HG03097 (cell line): ENCODE data around the gene BPHL.
"Not testable (repeated sequence)": the region's sequence is repeated elsewhere in the genome, so short reads cannot be mapped to it uniquely, and the experiment has no call there.

ENCODE experiments used
- ATAC-seq: cut with Tn5 transposase; IDR thresholded peaks from one replicate; pipeline ENCODE4 v1.9.1; 2021; ENCODE audit not compliant: unreplicated experiment, low FRiP score

BPHL gene

DNA sequence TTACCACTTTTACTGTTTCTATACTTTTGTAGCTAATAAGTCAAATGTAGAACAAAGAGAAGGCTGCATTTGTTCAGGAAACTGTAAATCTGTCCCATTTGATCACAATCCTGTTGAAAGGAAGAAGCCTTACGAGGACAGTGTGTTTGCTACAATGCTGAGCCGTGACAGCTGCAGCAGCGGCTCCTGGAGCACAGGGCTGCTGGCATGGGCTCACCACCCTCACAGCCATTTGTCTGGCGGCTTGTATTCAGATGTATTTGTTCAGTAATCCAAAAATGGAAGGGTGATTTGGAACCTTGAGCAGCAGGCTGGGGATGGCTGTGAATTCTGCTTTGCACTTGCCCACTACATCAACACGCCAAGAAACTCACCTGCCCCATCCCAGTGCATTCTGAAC lies 33.2 kb downstream of the BPHL start:
- no peak for ATAC-seq

DNA sequence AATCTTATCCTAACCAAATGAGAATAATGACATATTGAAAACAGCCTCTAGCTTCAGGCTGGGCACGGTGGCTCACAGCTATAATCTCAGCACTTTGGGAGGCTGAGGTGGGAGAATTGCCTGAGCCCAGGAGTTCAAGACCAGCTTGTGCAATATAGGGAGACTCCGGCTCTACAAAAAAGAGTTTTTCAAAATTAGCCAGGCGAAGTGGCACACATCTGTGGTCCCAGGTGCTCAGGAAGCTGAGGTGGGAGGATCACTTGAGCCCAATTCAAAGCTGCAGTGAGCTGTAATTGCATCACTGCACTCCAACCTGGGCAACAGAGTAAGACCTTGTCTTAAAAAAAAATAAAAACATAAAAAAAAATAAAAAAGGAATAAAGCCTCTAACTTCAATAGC lies 34.2 kb downstream of the BPHL start:
- no peak for ATAC-seq

DNA sequence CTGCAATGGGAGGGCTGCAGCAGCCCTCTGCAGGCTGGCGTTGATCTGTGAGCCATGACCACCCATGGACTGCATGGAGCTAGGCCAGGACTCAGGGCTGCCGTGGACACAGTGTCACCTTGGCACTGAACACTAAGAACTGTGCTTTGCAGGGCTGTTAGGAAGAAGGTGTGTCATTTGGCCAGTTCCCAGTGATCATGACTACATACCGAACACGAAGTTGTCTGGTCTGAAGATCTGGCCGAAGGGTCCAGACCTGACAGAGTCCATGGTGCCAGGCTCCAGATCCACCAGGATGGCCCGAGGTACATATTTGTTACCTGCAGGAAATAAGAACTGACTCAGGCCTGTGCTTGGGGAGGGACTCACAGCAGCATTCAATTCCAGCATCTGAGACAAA lies 36.9 kb downstream of the BPHL start:
- ATAC-seq, result not testable (repeated sequence)

DNA sequence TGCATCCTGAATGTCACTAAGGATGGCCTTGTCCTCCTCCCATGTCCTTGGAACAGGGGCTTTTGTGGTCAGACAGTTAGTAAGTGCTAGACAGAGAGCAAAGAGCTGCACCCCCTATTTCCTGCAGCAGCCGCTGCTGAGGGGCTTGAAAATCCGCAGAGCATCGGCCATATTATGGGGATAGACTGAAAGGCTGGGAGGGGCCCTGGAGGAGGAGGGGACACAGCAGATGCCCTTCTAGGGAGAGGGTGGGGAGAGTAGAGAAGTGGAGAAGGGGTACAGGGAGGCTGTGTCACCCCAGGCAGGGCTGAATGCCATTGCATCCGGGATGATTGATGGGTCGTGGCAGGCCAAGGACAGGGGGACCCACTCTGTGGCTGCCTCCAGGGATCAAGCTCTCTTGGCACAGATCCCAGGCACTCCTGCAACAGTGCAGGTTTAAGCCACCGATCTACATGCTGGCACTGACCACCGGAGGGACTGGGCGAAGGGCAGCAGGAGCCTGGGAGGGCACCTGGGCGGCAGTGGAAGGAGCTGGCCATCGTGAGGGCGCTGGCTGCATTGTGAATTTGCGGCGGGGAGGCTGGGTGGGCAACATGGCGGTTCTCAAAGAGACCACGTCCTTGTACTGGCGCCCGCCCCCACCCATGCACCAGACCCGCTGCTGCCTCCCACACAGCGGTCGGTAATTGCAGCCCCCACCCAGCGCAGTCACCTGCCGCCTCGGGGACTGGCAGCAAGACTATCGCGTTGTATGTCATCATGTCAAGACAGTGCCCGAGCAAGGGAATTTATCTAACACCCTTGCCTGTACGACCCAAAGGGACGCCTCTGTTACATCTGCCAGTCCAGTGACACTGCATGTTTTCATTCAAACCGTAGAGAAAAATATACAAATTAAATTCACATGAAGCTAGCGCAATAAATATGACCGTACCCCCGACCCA lies 37.9 kb downstream of the BPHL start:
- ATAC-seq, result not testable (repeated sequence)

DNA sequence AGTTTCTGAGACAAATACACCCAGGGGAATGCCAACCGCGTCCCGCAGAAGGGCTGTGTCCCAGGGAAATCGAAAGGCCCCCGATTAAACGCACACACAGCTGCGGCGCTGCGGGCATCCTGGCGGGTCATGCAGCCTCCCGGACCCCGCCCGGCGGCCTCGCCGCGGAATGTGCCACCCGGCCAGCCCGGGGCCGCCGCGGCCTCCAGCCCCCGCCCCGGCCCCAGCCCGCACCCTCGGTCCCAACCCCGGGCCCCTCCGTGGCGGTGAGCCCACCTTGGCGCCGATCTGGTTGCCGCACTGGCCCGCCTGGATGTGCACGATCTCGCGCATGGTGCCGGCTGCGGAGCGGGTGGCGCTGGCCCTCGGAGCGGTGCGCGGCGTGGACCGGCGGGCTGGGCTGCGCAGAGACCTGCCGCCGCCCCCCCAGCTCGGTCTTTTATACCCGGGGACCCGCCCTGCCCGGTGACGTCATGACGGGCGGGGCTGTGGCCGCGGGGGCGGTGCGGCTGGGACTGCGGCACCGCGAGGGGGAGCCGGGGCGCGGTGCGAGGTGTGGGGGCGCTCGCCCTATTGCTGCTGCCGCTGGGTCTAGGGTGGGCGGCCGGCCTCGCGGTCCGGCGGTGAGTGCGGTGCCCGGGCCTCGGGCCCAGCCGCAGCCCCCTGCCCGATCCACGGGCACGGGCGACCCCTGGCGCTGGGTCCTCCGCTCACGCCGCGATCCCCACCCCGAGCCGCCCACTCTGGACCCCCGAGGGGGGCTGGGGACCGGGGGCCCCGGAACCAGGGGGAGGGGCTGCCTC lies 38.8 kb downstream of the BPHL start, which contains the start of gene TUBB2A:
TUBB2A (minus strand) TSS at position 414 of the 803 bp plus-strand sequence; CDS start at position 333, 81 bp downstream.
- peak; percentile 74 for ATAC-seq

DNA sequence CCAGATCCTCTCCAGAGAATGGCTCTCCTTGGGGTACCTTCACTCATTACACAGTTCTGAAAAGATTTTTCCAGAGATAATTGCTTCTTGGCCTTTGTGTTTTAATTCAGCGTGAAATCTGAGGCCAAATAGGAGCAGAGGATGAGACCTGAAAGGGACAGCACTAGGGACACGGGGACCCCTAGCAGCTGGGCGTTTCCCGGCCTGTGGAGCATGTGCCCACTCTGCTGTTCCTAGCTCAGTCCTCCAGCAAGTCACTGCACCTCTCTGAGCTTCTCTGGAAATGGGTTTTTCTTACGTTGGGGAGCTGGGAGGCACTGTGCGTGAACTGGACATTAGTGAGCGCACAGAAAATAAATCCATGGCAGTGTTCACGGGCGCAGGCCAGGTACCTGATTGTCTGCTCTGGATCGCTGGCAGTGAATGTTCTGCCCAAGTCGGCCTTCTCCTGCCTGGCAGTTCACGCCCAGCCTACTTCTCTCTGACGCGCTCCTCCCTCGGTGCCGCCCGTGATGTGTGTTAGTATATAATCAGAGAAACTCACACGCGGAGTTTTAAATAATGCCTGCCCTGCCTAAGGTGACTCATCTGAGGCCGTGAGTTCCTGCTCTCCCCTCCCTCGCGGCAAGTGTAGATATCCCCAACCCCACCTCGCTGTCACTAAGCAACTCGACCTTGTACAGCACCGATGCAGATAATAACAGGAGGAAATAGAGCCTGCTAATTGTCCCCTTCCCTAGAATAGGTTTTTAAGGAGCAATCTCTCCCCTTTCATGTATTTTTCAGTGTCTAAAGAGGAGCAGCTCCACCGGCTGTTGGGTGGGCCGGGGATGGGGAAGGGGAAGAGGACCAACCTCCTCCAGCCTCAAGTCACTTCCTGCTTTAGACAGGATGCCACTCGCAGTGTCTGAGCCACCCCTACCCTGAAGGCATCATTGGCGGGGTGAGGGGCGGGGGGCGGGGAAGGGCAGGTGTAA lies 41.6 kb downstream of the BPHL start:
- ATAC-seq, result no peak

DNA sequence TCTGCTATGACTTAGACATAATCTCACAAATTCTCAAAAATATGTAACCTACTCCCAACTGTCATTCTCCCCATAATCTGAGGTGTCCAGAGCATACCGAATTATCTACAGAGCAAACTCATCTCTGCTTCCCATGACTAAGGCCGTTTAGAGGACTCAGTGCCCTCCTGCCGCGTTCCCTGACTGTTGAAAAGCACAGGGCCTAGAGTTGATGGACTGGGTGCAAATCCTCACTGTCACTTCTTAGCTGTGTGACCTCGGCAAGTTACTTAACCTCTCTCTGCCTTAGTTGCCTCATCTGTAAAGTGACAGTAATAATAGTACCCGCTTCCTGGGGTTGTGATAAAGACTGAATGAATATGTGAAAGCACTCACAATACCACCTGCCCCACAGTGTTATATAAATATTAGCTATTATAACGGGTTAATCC lies 43.6 kb downstream of the BPHL start:
- no peak for ATAC-seq

DNA sequence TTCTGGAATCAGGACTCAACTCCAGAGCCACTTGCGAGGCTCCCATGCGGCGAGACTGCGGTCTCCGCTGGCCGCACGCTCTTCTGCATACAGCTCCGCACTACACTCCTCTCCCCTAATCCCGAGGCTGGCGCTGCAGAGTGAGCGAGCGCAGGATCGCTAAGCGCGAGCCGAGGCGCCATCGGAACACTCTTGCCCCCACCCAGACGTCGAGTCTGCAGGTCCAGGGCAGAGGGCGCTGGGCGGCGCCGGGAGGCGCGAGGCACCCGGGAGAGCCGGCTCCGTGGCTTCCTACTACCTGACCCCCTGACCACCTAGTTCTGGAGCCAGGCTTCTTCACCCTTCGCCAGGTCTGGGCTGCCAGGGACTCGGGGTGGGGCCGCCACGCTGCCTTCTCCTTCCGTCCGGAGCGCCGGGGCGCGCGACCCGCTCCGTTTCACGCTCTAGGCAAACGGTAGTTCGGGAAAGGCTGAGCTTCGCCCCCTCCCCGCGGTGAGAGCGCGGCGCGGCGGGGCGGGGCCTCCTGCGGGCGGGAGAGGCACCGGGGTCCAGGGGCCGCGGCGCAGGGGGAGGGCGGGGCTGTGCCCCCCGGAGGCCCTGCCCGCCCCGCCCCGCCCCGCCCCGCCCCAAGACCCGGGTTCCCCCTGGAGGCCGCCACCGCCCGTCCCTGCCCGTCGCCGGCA lies 44.2 kb downstream of the BPHL start:
- ATAC-seq, result peak; percentile 54

DNA sequence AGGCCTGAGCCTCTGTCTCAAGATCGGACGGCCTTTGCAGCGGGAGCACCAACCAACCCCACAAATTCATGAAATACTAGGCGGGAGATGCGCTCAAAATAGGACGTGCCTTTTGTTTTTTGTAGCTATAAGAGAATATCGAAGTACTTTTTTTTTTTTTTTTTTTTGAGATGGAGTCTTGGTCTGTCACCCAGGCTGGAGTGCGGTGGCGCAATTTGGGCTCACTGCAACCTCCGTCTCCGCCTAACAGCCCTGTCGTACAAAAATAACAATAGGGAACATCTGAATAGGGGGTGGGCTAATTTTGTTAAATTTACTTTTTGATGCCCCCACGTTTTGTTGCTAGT lies 44.7 kb downstream of the BPHL start:
- no peak for ATAC-seq

DNA sequence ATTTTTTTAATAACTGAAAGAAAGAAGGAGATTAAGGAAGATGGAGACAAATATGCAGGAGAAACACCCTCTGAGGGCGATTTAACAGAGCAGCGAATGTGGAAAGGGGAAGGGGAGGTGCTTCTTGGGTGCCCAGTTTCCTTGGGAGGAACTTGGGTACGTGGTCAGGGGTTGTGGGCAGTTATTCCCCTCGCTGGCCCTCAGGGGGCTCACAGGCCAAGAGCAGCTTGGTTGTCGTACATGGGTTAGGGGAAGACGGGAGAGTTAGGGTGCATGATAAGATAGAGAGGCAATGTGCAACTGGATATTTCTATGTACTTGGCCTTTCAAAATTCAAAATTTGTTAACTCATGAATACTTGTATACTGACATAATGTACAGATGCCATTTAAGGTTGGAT lies 45.9 kb downstream of the BPHL start:
- ATAC-seq, result no peak

DNA sequence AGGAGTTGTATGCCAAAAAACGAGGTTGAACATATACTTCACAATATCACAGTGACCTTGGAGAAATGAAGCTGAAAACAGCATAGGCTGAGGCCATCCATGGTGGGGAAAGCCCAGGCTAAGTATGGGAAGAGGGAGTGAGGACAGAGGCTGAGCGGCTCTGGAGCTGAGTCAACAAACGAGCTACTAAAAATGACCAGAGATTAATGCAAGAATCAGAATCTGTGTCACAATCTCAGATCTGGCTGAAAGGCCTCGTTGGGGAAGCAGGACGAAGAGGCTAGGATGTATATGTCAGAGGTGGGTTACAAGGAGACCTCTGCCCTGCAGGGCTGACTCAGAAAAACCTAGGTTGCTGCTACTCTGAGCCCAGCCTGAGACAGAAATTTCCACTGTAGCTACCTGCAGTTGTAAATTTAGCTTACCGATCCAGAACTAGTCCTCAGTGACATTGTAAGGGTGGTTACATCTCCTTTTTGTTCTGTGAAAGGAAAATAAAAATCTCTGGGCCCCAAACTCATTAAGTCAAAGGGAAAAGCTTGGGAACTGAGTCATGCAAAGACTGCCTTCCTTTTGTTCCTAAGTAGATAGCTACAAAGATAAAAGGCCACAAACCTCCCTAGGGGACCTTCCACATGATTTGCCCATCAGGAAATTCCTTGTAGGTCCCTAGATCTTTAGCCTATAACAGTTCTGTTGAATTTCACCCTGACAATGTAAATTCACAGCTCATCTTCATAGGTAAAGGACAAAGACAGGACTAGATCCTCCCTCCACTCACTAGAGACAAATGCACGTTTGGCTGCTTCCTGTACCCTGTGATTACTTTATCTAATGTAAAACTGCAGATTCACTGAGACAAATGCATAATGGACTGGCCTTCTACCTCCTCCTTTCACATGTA lies 47.4 kb downstream of the BPHL start:
- no peak for ATAC-seq

DNA sequence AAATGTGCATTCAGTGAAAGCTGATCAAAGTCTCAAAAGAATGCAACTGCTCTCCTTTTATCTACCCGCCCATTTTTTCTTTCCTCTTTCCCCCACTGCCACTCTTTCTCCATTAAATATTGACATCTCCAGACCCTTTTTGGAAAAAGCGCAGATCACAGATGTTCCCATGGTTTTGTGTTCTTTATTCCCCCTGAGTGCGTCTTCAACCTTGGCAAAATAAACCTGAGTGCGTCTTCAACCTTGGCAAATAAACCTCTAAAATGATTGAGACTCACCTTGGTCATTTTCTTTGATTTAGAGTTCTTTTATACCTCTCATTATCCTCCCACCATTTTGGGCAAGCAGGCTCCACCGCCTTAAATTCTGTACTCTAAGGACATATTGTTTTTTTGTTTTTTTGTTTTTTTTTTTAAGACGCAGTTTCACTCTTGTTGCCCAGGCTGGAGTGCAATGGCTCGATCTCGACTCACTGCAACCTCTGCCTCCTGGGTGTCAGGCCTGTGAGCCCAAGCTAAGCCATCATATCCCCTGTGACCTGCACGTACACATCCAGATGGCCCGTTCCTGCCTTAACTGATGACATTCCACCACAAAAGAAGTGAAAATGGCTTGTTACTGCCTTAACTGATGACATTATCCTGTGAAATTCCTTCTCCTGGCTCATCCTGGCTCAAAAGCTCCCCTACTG lies 48.2 kb downstream of the BPHL start:
- ATAC-seq, result not testable (repeated sequence)

DNA sequence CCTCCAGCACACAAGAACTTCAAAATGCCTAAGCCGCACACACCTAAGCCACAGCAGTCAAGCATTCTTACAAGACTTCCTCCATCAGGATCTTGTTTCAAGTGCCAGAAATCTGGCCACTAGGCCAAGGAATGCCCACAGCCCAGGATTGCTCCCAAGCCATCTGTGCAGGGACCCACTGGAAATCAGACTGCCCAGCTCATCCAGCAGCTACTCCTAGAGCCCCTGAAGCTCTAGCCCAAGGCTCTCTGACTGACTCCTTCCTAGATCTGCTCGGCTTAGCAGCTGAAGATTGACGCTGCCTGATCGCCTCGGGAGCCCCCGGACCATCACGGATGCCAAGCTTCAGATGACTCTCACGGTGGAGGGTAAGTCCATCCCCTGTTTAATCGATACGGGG lies 49.5 kb downstream of the BPHL start:
- not testable (repeated sequence) for ATAC-seq

DNA sequence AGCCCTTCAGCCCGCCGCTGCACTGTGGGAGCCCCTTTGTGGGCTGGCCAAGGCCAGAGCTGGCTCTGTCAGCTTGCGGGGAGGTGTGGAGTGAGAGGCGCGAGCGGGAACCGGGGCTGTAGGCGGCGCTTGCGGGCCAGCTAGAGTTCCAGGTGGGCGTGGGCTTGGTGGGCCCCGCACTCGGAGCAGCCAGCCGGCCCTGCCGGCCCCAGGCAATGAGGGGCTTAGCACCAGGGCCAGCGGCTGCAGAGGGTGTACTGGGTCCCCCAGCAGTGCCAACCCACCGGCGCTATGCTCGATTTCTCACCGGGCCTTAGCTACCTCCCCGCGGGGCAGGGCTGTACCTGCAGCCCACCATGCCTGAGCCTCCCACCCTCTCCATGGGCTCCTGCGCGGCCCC lies 52.2 kb downstream of the BPHL start:
- ATAC-seq, result not testable (repeated sequence)

DNA sequence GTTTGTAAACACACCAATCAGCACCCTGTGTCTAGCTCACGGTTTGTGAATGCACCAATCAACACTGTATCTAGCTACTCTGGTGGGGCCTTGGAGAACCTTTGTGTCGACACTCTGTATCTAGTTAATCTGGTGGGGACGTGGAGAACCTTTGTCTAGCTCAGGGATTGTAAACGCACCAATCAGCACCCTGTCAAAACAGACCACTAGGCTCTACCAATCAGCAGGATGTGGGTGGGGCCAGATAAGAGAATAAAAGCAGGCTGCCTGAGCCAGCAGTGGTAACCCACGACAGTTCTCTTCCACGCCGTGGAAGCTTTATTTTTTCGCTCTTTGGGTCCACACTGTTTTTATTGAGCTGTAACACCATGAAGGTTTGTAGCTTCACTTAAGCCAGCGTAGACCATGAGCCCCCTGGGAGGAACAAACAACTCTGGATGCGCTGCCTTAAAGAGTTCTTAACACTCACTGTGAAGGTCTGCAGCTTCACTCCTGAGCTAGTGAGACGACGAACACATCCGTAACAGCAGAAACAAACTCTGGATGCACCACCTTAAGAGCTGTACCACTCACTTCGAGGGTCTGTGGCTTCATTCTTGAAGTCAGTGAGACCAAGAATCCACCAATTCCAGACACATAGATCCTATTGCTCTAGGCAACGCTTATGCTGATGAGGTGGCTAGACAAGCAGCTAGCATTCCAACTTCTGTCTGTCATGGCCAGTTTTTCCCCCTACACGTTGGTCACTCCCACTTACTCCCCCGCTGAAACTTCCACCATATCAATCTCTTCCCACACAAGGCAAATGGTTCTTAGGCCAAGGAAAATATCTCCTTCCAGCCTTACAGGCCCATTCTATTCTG lies 53.0 kb downstream of the BPHL start:
- not testable (repeated sequence) for ATAC-seq

DNA sequence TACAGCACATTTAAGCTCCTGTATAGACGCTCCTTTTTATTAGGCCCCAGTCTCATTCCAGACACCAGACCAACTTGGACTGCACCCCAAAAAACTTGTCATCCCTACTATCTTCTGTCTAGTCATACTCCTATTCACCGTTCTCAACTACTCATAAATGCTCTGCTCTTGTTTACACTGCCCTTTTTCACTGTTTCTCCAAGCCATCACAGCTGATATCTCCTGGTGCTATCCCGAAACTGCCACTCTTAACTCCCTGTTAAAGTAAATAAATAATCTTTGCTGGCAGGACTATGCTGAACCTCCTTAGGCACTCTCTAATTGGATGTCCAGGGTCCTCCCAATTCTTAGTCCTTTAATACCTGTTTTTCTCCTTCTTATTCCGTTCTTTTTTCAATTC lies 54.3 kb downstream of the BPHL start:
- not testable (repeated sequence) for ATAC-seq

DNA sequence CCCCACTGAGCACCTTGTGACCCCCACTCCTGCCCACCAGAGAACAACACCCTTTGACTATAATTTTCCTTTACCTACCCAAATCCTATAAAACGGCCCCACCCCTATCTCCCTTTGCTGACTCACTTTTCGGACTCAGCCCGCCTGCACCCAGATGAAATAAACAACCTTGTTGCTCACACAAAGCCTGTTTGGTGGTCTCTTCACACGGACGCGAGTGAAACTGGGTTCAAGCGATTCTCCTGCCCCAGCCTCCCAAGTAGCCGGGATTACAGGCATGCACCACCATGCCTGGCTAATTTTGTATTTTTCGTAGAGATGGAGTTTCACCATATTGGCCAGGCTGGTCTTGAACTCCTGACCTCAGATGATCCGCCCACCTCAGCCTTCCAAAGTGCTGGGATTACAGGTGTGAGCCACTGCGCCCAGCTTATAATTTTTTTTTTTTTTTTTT lies 55.2 kb downstream of the BPHL start:
- not testable (repeated sequence) for ATAC-seq
